ENCODE data around the gene ELFN2.
A peak's percentile ranks its signal among the peaks of the same experiment; 100 is the strongest.

The ELFN2 gene

DNA sequence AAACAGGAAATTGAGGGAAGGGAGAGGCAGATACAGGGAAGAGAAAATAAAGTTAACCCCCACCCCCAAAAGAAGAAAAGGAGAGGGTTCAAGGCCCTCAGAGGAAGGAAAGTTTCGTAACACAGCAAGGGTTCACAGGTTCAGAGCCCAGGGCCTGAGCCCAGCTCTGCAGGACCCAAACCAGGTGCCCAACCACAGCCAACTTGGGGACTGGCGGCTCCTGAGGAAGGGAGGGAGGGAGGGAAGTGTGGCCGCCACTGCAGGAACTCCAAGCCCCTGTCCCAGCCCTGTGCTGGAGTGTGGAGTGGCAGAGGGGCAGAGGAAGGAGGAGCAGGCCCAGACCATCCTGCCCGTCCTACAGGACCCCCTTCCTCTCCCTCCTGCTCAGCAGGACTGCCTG is 59.2 kb downstream of the ELFN2 start:
- no peak for DNase-seq (ENCODE audit: extremely low read depth, low read depth)
- TF ChIP-seq, protein P1, sequence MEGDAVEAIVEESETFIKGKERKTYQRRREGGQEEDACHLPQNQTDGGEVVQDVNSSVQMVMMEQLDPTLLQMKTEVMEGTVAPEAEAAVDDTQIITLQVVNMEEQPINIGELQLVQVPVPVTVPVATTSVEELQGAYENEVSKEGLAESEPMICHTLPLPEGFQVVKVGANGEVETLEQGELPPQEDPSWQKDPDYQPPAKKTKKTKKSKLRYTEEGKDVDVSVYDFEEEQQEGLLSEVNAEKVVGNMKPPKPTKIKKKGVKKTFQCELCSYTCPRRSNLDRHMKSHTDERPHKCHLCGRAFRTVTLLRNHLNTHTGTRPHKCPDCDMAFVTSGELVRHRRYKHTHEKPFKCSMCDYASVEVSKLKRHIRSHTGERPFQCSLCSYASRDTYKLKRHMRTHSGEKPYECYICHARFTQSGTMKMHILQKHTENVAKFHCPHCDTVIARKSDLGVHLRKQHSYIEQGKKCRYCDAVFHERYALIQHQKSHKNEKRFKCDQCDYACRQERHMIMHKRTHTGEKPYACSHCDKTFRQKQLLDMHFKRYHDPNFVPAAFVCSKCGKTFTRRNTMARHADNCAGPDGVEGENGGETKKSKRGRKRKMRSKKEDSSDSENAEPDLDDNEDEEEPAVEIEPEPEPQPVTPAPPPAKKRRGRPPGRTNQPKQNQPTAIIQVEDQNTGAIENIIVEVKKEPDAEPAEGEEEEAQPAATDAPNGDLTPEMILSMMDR (IDR thresholded peaks at IDR 0.05; ENCODE audit: low read depth, low read length, missing control alignments) = no peak
- H3K4me3 ChIP-seq (replicated peaks; ENCODE audit: low read depth, low read length) = no peak overlapping the region

DNA sequence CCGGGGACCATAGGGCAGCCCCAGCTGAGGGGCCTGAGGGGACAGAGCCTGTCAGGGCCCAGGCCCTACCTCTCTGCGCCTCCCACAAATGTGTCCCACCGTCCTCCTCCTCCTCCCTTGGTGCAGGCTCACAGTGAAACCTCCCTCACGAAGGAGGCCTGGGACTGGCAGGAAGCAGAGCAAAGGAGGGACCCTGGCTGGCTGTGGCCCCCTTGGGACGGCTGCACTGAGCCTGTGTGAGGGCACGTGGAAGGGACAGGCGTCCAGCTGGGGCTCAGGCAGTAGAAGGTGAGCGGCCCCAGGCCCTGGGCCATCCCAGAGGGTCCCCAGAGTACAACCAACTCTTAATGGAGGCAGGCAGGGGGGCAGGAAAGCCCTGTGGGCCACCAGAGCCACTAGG is 60.7 kb downstream of the ELFN2 start:
- TF ChIP-seq, protein P1 (IDR thresholded peaks at IDR 0.05; ENCODE audit: low read depth, low read length, missing control alignments) = no peak
- no peak for DNase-seq (ENCODE audit: extremely low read depth, low read depth)
- H3K4me3 ChIP-seq (replicated peaks; ENCODE audit: low read depth, low read length) = no peak overlapping the region

DNA sequence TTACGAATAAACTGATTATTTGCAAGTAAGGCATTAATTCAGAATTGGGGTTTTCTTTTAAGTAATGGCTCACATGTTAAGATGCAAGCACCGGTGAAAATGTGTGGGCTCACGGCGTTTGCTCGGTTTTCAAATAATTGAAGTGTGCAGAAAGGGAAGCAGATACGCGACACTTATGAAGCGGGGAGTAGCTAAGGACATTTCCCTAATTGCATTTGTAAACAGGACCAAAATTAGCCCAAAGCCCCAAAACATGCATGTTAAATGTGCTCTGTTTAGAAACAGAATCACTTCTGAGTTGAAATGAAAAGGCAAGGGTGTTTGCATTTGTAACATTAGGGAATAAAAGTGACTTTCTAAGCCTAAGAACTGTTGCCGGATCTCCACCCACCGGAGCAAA is 61.3 kb downstream of the ELFN2 start:
- DNase-seq (ENCODE audit: extremely low read depth, low read depth) = no peak
- no peak overlapping the region for H3K4me3 ChIP-seq (replicated peaks; ENCODE audit: low read depth, low read length)
- TF ChIP-seq, protein P1 (IDR thresholded peaks at IDR 0.05; ENCODE audit: low read depth, low read length, missing control alignments) = no peak

DNA sequence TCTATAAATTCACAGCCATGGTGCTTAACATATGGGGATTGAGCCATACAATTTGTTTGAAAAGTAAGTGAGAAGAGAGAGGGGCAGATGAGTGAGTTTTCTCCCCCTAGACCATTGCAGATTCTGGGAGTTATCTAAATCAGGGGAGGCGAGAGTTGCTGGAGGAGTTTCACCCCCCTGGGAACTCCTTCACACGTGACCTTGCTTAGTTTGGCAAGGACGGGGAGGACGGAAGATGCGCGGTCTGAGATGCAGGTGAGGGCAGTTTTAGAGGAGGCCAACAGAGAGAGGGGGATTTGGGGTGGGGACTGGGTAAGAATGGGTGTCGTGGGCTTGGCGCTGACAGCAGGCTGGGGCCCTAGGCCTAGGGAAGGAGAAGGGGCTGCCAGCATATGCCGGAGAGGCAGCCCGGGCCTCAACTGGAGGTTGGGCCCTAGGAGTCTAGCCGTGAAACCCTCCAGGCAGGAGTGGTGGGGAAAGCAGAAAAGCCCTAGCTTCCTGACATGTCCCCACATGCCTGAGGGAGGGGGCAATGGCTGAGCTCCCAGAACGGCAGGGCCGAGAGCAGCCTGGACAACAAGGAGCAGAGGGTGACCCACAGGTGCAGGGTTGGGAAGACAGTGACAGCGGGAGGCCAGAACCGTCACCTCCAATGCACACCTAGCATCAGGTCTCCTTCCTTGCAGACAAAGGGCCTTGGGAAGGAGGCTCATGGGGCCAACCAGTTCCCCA is 63.9 kb downstream of the ELFN2 start:
- no peak for DNase-seq (ENCODE audit: extremely low read depth, low read depth)
- no peak overlapping the region for H3K4me3 ChIP-seq (replicated peaks; ENCODE audit: low read depth, low read length)
- TF ChIP-seq, protein P1 (IDR thresholded peaks at IDR 0.05; ENCODE audit: low read depth, low read length, missing control alignments) = no peak

DNA sequence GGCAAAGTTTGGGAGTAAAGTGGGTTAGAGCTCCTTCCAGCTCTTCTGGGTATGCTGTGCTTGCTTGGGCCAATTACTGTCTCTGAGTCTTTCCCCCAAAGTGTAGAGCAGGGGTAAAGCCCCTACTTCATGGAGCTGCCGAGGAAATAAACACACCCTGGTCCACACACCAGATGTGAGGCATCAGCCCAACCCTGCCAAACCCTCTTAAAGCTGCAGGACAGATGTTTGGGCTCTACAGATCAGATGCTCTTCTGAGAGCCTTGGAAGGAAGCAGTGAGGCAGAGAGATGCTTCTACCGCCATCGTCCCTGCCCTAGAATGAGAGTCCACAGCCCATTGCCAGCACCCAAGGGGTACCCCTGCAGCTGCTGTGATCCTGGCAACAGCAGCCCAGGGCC is 64.7 kb downstream of the ELFN2 start:
- no peak overlapping the region for H3K4me3 ChIP-seq (replicated peaks; ENCODE audit: low read depth, low read length)
- TF ChIP-seq, protein P1 (IDR thresholded peaks at IDR 0.05; ENCODE audit: low read depth, low read length, missing control alignments) = no peak
- DNase-seq (ENCODE audit: extremely low read depth, low read depth) = peak; percentile 38

DNA sequence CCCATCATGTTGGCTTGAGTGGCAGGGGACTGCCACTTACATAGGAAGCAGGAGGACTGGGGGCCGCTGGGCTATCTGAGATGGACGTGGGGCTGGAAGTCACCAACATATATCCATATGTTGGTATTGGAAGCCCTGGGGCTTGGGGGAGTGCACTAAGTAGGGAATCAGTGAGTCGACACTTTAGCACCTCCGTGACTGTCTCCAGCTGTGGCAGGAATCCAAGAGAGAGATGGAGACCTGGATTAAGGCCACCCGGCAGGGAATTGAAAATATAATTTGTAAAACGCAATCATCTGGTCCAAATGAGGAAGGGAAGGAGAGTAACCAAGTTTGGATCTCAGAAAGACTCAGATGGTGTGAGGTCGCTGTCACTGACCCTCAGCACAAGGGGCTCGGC is 68.4 kb downstream of the ELFN2 start:
- no peak for DNase-seq (ENCODE audit: extremely low read depth, low read depth)
- TF ChIP-seq, protein P1 (IDR thresholded peaks at IDR 0.05; ENCODE audit: low read depth, low read length, missing control alignments) = no peak
- H3K4me3 ChIP-seq (replicated peaks; ENCODE audit: low read depth, low read length) = no peak overlapping the region

DNA sequence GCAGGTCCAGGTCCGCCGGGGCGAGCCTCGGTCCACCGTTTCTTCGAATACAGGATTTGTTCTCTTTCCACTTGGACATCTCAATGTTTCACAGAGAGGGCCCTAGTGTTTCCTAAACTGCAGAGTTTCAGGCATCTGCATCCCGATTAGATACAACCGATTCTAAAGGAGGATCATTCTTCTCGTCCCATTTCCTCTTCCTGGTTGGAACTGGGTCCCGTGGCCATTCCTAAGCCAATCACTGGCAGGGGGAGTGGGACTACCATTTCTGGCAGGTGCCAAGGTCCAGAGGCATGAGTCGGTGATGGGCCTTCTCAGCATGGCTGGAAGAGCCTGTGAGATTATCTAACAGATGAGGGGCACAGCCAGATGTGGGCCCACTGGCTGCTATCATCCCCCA is 68.9 kb downstream of the ELFN2 start:
- no peak for DNase-seq (ENCODE audit: extremely low read depth, low read depth)
- H3K4me3 ChIP-seq (replicated peaks; ENCODE audit: low read depth, low read length) = no peak overlapping the region
- TF ChIP-seq, protein P1 (IDR thresholded peaks at IDR 0.05; ENCODE audit: low read depth, low read length, missing control alignments) = no peak
